ENCODE measurements around the gene ZNF280A.

GRCh38 chr22:22480940-22481339 lies 39.1 kb downstream of the ZNF280A start:
- TF ChIP-seq ZFX (IDR thresholded peaks at IDR 0.05; ENCODE audit: borderline replicate concordance) (no peak), CTCF (IDR thresholded peaks at IDR 0.05) (no peak)
